ENCODE results near the gene UNC5A.

- TF ChIP-seq POLR2A (IDR thresholded peaks at IDR 0.05) (no peak), CTCF (IDR thresholded peaks at IDR 0.05) (no peak)
Observed at GRCh38 chr5:176781054-176781375, 29.3 kb upstream of the UNC5A start.

Data from heart left ventricle (tissue), 13 donors.